Adrenal gland (tissue), 12 donors: ENCODE measurements around the gene POLR1B. TPM values are rescaled to one million over a fixed set of nuclear protein-coding genes. Genes with fewer than 3 reads are reported as not detected.
"Not testable (repeated sequence)": the region's sequence is repeated elsewhere in the genome, so short reads cannot be mapped to it uniquely, and the experiment has no call there.

Source experiments
- DNase-seq, 7 donors: peaks; one replicate each; pipeline ENCODE4 v3.0.0-alpha.2; 2019 to 2020
- H3K27ac ChIP-seq, 5 donors: fragments of 200-600 bp; sonication (generic) in 4 of 5; 1 replicate in 3 of 5; 2 replicates in 2 of 5; pipeline versions ENCODE4 v1.5.1 to v1.8.0; 2016 to 2020; ENCODE audit warnings: mild to moderate bottlenecking in 1 of 5
- H3K27me3 ChIP-seq: fragments of 200-600 bp; 2 replicates; pipeline ENCODE4 v1.8.0; 2021
- H3K36me3 ChIP-seq, 2 donors: fragments of 200-600 bp; replicated peaks in 1 of 2; 1 replicate in 1 of 2; 2 replicates in 1 of 2; pipeline versions ENCODE4 v1.5.1 to v1.8.0; 2018 to 2022
- H3K4me1 ChIP-seq, 2 donors: fragments of 200-600 bp; replicated peaks in 1 of 2; 1 replicate in 1 of 2; 2 replicates in 1 of 2; pipeline versions ENCODE4 v1.5.1 to v1.8.0; 2018 to 2021
- H3K4me3 ChIP-seq, 4 donors: fragments of 200-600 bp; sonication (generic) in 3 of 4; one replicate each; pipeline ENCODE4 v1.5.1; 2016 to 2018
- H3K9me3 ChIP-seq, 3 donors: fragments of 200-600 bp; sonication (generic) in 1 of 3; replicated peaks in 1 of 3; 1 replicate in 2 of 3; 2 replicates in 1 of 3; pipeline versions ENCODE4 v1.5.1 to v1.8.0; 2016 to 2021
- CTCF ChIP-seq, 6 experiments: fragments of 450-650 bp in 4 of 6; fragments of 200-600 bp in 2 of 6; sonication (generic) in 1 of 6; IDR thresholded peaks; 1 replicate in 5 of 6; 2 replicates in 1 of 6; pipeline versions ENCODE4 v1.5.1 to v1.8.0; 2016 to 2021; ENCODE audit warnings: antibody characterized with exemption in 6 of 6, mild to moderate bottlenecking in 2 of 6, moderate library complexity in 1 of 6
- POLR2A ChIP-seq, 2 donors: fragments of 450-650 bp; IDR thresholded peaks; one replicate each; pipeline ENCODE4 v1.6.1; 2017; ENCODE audit warnings: antibody characterized with exemption in 2 of 2, mild to moderate bottlenecking in 2 of 2, moderate library complexity in 1 of 2
- WGBS, 4 donors: extraction: QIAGEN DNeasy Blood & Tissue Kit in 2 of 4; methylation state at CpG; one replicate each; pipeline versions ENCODE4 v1.1.5 to v1.1.7; 2013 to 2017; 5-methylcytosine and 5-hydroxymethylcytosine counted together
- intact Hi-C, 2 donors: fragments of 100-400 bp; cut with DNase I; formaldehyde crosslinking; loops; one replicate each; pipeline versions ENCODE4 v1.14.1 to v1.15.0; 2022 to 2023
- polyA plus RNA-seq, 3 donors: library from polyadenylated mRNA; stranded (reverse); fragments of 200-250 nt in 2 of 3; fragments of 350-450 nt in 1 of 3; fragmentation: Illumina TruSeq in 1 of 3; extraction: RNeasy Lipid Tissue Mini Kit (QIAGEN cat#74804) in 1 of 3; gene quantifications; one replicate each; pipeline ENCODE4 v1.2.3, GENCODE V29; 2013 to 2014
- total RNA-seq, 9 donors: library from RNA; depleted of rRNA in 4 of 9; stranded (reverse); fragments of >200 nt in 4 of 9; fragments of 120-200 nt in 1 of 9; fragmentation: NEBNext Ultra II Directional in 1 of 9; extraction: Animal tissue kit (Norgen Biotek cat#: 25700) in 1 of 9; gene quantifications; one replicate each; pipeline versions ENCODE4 v1.1.0 to v1.2.4, GENCODE V29; 2013 to 2023
- donor health status: healthy with polysubstance abuse.
- donor health status: Bipolar disorder and iron deficiency.
- donor health status: DM: yes; HTN: yes; CAD: no.
- donor health status: DM: no; HTN: no; CAD: no.
- donor health status: DM: no; HTN: no; CAD: no.
- donor health status: DM: yes; HTN: yes; CAD: no.

Gene POLR1B
- total and polyA plus RNA-seq, 12 donors = 4.2 to 30.3 (median 20.6) TPM

- H3K9me3 ChIP-seq = no peaks in the 10 kb centered on the region
- DNase-seq = no peak
- H3K27me3 ChIP-seq = no peaks in the 10 kb centered on the region
- H3K4me3 ChIP-seq = no peak overlapping the region
- WGBS, 4 donors = 90 to 95% (median 92%) methylated on average over 5 of the region's 5 CpGs
- no peak overlapping the region for H3K27ac ChIP-seq
- intact Hi-C loops = no loop called here
- no peaks in the 10 kb centered on the region for H3K4me1 ChIP-seq
- no peak for TF ChIP-seq CTCF (IDR thresholded peaks at IDR 0.05)
- TF ChIP-seq POLR2A (IDR thresholded peaks at IDR 0.05) = no peak
- H3K36me3 ChIP-seq = peaks cover 0 to 16% of the 10 kb centered on the region in 2 donors
These were observed 13.7 kb upstream of the POLR1B start for GRCh38 chr2:112528541-112528940.

GRCh38 chr2:112529757-112530156, 12.5 kb upstream of the POLR1B start:
- Histone ChIP-seq H3K9me3 (no peaks in the 10 kb centered on the region), H3K4me1 (no peaks in the 10 kb centered on the region), H3K4me3 (no peak overlapping the region), H3K27ac (peak overlapping the region in 1 of 5 donors; percentile 34), H3K27me3 (no peaks in the 10 kb centered on the region), H3K36me3 (peaks cover 0 to 16% of the 10 kb centered on the region in 2 donors)
- intact Hi-C loops = no loop called here
- 70 to 77% (median 74%) methylated on average over 4 of the region's 4 CpGs for WGBS, 4 donors
- no peak for DNase-seq
- TF ChIP-seq CTCF (IDR thresholded peaks at IDR 0.05) (no peak), POLR2A (IDR thresholded peaks at IDR 0.05) (no peak)

GRCh38 chr2:112530728-112531127, 11.5 kb upstream of the POLR1B start:
- Histone ChIP-seq H3K27ac (no peak overlapping the region), H3K4me3 (no peak overlapping the region), H3K4me1 (no peaks in the 10 kb centered on the region), H3K36me3 (peaks cover 0 to 16% of the 10 kb centered on the region in 2 donors), H3K27me3 (no peaks in the 10 kb centered on the region), H3K9me3 (no peaks in the 10 kb centered on the region)
- TF ChIP-seq POLR2A (IDR thresholded peaks at IDR 0.05) = no peak
- TF ChIP-seq CTCF (IDR thresholded peaks at IDR 0.05) = no peak
- 96 to 99% (median 98%) methylated on average over 4 of the region's 4 CpGs for WGBS, 4 donors
- no peak for DNase-seq
- intact Hi-C loops = no loop called here

GRCh38 chr2:112534826-112535225, 7.4 kb upstream of the POLR1B start:
- Histone ChIP-seq H3K36me3 (peaks cover 0 to 6% of the 10 kb centered on the region in 2 donors), H3K27me3 (no peaks in the 10 kb centered on the region), H3K4me3 (no peak overlapping the region), H3K4me1 (no peaks in the 10 kb centered on the region), H3K9me3 (no peaks in the 10 kb centered on the region), H3K27ac (no peak overlapping the region)
- TF ChIP-seq CTCF (IDR thresholded peaks at IDR 0.05) (no peak), POLR2A (IDR thresholded peaks at IDR 0.05) (no peak)
- DNase-seq = no peak
- intact Hi-C loops = no loop called here
- 43 to 86% (median 68%) methylated on average over 1 of the region's 1 CpG for WGBS, 4 donors

- H3K27me3 ChIP-seq, DNase-seq, H3K9me3 ChIP-seq, H3K36me3 ChIP-seq, intact Hi-C loops, H3K4me1 ChIP-seq, H3K4me3 ChIP-seq, H3K27ac ChIP-seq: not testable (repeated sequence)
These were observed 5.6 kb upstream of the POLR1B start for GRCh38 chr2:112536665-112537064.
